Neuron (in vitro differentiated cells): ENCODE results near the gene KANK4.
"Not testable (repeated sequence)": the region's sequence is repeated elsewhere in the genome, so short reads cannot be mapped to it uniquely, and the experiment has no call there.

ENCODE experiments used
- H2AFZ ChIP-seq: one replicate; pipeline ENCODE4 v1.6.1; 2013; ENCODE audit warnings: low read depth, mild to moderate bottlenecking, inconsistent platforms, low read length, moderate library complexity
- H3K27me3 ChIP-seq: one replicate; pipeline ENCODE4 v1.6.1; 2013; ENCODE audit warnings: low read length; ENCODE audit not compliant: insufficient read depth
- H3K36me3 ChIP-seq: one replicate; pipeline ENCODE4 v1.6.1; 2013; ENCODE audit warnings: low read length; ENCODE audit not compliant: insufficient read depth
- H3K4me1 ChIP-seq: one replicate; pipeline ENCODE4 v1.6.1; 2013; ENCODE audit warnings: low read length; ENCODE audit not compliant: insufficient read depth
- H3K4me3 ChIP-seq: 2 replicates; pipeline ENCODE4 v1.5.1; 2013; ENCODE audit warnings: mild to moderate bottlenecking, low read length, moderate library complexity
- H3K9me3 ChIP-seq: one replicate; pipeline ENCODE4 v1.6.1; 2013; ENCODE audit warnings: low read length

Gene KANK4

GRCh38 chr1:62229468-62229867 is 89.8 kb downstream of the KANK4 start:
- Histone ChIP-seq H3K9me3 (no peaks in the 10 kb centered on the region), H3K36me3 (no peaks in the 10 kb centered on the region), H3K4me1 (no peaks in the 10 kb centered on the region), H3K4me3 (no peak overlapping the region), H2AFZ (no peak overlapping the region), H3K27me3 (no peaks in the 10 kb centered on the region)

GRCh38 chr1:62228883-62229187 is 90.4 kb downstream of the KANK4 start:
- no peak overlapping the region for H3K4me3 ChIP-seq

GRCh38 chr1:62228136-62228882 is 90.9 kb downstream of the KANK4 start:
- no peaks in the 10 kb centered on the region for H3K36me3 ChIP-seq
- H3K27me3 ChIP-seq, result no peaks in the 10 kb centered on the region
- H3K4me1 ChIP-seq, result no peaks in the 10 kb centered on the region
- no peaks in the 10 kb centered on the region for H3K9me3 ChIP-seq
- no peak overlapping the region for H2AFZ ChIP-seq
- H3K4me3 ChIP-seq, result no peak overlapping the region

More at GRCh38 chr1:62228883-62229187, 90.4 kb downstream of the KANK4 start:
- H3K36me3 ChIP-seq, result no peaks in the 10 kb centered on the region
- no peaks in the 10 kb centered on the region for H3K4me1 ChIP-seq
- H2AFZ ChIP-seq, result no peak overlapping the region
- no peaks in the 10 kb centered on the region for H3K9me3 ChIP-seq
- no peaks in the 10 kb centered on the region for H3K27me3 ChIP-seq

GRCh38 chr1:62227496-62227895 is 91.7 kb downstream of the KANK4 start:
- no peaks in the 10 kb centered on the region for H3K27me3 ChIP-seq
- H3K9me3 ChIP-seq, result no peaks in the 10 kb centered on the region
- no peak overlapping the region for H2AFZ ChIP-seq
- no peaks in the 10 kb centered on the region for H3K36me3 ChIP-seq
- no peaks in the 10 kb centered on the region for H3K4me1 ChIP-seq
- no peak overlapping the region for H3K4me3 ChIP-seq

- H3K9me3 ChIP-seq, result no peaks in the 10 kb centered on the region
- H3K27me3 ChIP-seq, result no peaks in the 10 kb centered on the region
- H2AFZ ChIP-seq, result no peak overlapping the region
- no peaks in the 10 kb centered on the region for H3K36me3 ChIP-seq
- H3K4me1 ChIP-seq, result no peaks in the 10 kb centered on the region
- H3K4me3 ChIP-seq, result no peak overlapping the region
Observed at GRCh38 chr1:62224182-62224581, 95.1 kb downstream of the KANK4 start.

GRCh38 chr1:62222321-62222720 is 96.9 kb downstream of the KANK4 start:
- H3K36me3 ChIP-seq, result no peaks in the 10 kb centered on the region
- no peaks in the 10 kb centered on the region for H3K4me1 ChIP-seq
- H3K4me3 ChIP-seq, result no peak overlapping the region
- no peak overlapping the region for H2AFZ ChIP-seq
- no peaks in the 10 kb centered on the region for H3K27me3 ChIP-seq
- no peaks in the 10 kb centered on the region for H3K9me3 ChIP-seq

- H3K27me3 ChIP-seq, result no peaks in the 10 kb centered on the region
- H3K4me3 ChIP-seq, result no peak overlapping the region
- H3K4me1 ChIP-seq, result no peaks in the 10 kb centered on the region
- no peaks in the 10 kb centered on the region for H3K9me3 ChIP-seq
- H3K36me3 ChIP-seq, result no peaks in the 10 kb centered on the region
- H2AFZ ChIP-seq, result no peak overlapping the region
Observed at GRCh38 chr1:62221171-62221570, 98.1 kb downstream of the KANK4 start.

GRCh38 chr1:62220456-62220855 is 98.8 kb downstream of the KANK4 start:
- not testable (repeated sequence) for H3K4me3 ChIP-seq, H3K27me3 ChIP-seq, H3K9me3 ChIP-seq, H3K36me3 ChIP-seq, H2AFZ ChIP-seq, H3K4me1 ChIP-seq

- Histone ChIP-seq H3K4me1 (no peaks in the 10 kb centered on the region), H2AFZ (no peak overlapping the region), H3K27me3 (no peaks in the 10 kb centered on the region), H3K36me3 (no peaks in the 10 kb centered on the region), H3K9me3 (no peaks in the 10 kb centered on the region), H3K4me3 (no peak overlapping the region)
Observed at GRCh38 chr1:62218604-62219003, 100.6 kb downstream of the KANK4 start.

GRCh38 chr1:62213075-62213914 is 105.9 kb downstream of the KANK4 start:
- no peaks in the 10 kb centered on the region for H3K27me3 ChIP-seq
- H3K4me1 ChIP-seq, result no peaks in the 10 kb centered on the region
- no peak overlapping the region for H2AFZ ChIP-seq
- no peaks in the 10 kb centered on the region for H3K9me3 ChIP-seq
- no peaks in the 10 kb centered on the region for H3K36me3 ChIP-seq
- H3K4me3 ChIP-seq, result no peak overlapping the region

- no peak overlapping the region for H2AFZ ChIP-seq
- H3K4me3 ChIP-seq, result no peak overlapping the region
- no peaks in the 10 kb centered on the region for H3K36me3 ChIP-seq
- H3K9me3 ChIP-seq, result peaks cover 2% of the 10 kb centered on the region
- no peaks in the 10 kb centered on the region for H3K4me1 ChIP-seq
- no peaks in the 10 kb centered on the region for H3K27me3 ChIP-seq
Observed at GRCh38 chr1:62212411-62212810, 106.8 kb downstream of the KANK4 start.

GRCh38 chr1:62210960-62211359 is 108.3 kb downstream of the KANK4 start:
- H3K4me3 ChIP-seq, result no peak overlapping the region
- H3K27me3 ChIP-seq, result no peaks in the 10 kb centered on the region
- H3K36me3 ChIP-seq, result no peaks in the 10 kb centered on the region
- peaks cover 2% of the 10 kb centered on the region for H3K9me3 ChIP-seq
- no peaks in the 10 kb centered on the region for H3K4me1 ChIP-seq
- H2AFZ ChIP-seq, result no peak overlapping the region

- no peaks in the 10 kb centered on the region for H3K4me1 ChIP-seq
- no peaks in the 10 kb centered on the region for H3K27me3 ChIP-seq
- H3K9me3 ChIP-seq, result peaks cover 2% of the 10 kb centered on the region
- no peaks in the 10 kb centered on the region for H3K36me3 ChIP-seq
- no peak overlapping the region for H2AFZ ChIP-seq
- H3K4me3 ChIP-seq, result no peak overlapping the region
Observed at GRCh38 chr1:62209931-62210595, 109.2 kb downstream of the KANK4 start.
